ENCODE results near the gene CLEC20A. TPM values are rescaled to one million over a fixed set of nuclear protein-coding genes. Genes with fewer than 3 reads are reported as not detected.

CLEC20A gene
- polyA plus RNA-seq (2012; ENCODE audit: insufficient read length, low read depth), result not detected

- TF ChIP-seq REST (IDR thresholded peaks at IDR 0.05; ENCODE audit: insufficient read depth in 1 of 2, low read depth in 2 of 2, low read length in 2 of 2) (no peak), FOXP2 (optimal IDR thresholded peaks at IDR 0.05; ENCODE audit: borderline replicate concordance, extremely low read depth, extremely low read length, insufficient read depth) (no peak), SIN3A (IDR thresholded peaks at IDR 0.05; ENCODE audit: borderline replicate concordance, insufficient read depth, low read length) (no peak), TAF1 (IDR thresholded peaks at IDR 0.05; ENCODE audit: borderline replicate concordance, insufficient read depth, low read length) (no peak), POLR2AphosphoS5 (IDR thresholded peaks at IDR 0.05; ENCODE audit: low read depth, low read length) (no peak)
These were observed at the start of gene CLEC20A for GRCh38 chr1:178496410-178497135. TSS of gene CLEC20A (minus strand) at chr1:178496964. CDS start at chr1:178496939, 25 bp downstream.

- no peak for TF ChIP-seq TAF1 (IDR thresholded peaks at IDR 0.05; ENCODE audit: borderline replicate concordance, insufficient read depth, low read length)
- TF ChIP-seq REST (IDR thresholded peaks at IDR 0.05; ENCODE audit: insufficient read depth in 1 of 2, low read depth in 2 of 2, low read length in 2 of 2), result no peak
- TF ChIP-seq FOXP2 (optimal IDR thresholded peaks at IDR 0.05; ENCODE audit: borderline replicate concordance, extremely low read depth, extremely low read length, insufficient read depth), result no peak
- TF ChIP-seq POLR2AphosphoS5 (IDR thresholded peaks at IDR 0.05; ENCODE audit: low read depth, low read length), result no peak
- no peak for TF ChIP-seq SIN3A (IDR thresholded peaks at IDR 0.05; ENCODE audit: borderline replicate concordance, insufficient read depth, low read length)
These were observed 47.8 kb upstream of the CLEC20A start for GRCh38 chr1:178544531-178544930.

GRCh38 chr1:178543290-178543607 lies 46.5 kb upstream of the CLEC20A start:
- TF ChIP-seq SIN3A (IDR thresholded peaks at IDR 0.05; ENCODE audit: borderline replicate concordance, insufficient read depth, low read length) (no peak), POLR2AphosphoS5 (IDR thresholded peaks at IDR 0.05; ENCODE audit: low read depth, low read length) (no peak), FOXP2 (optimal IDR thresholded peaks at IDR 0.05; ENCODE audit: borderline replicate concordance, extremely low read depth, extremely low read length, insufficient read depth) (no peak), TAF1 (IDR thresholded peaks at IDR 0.05; ENCODE audit: borderline replicate concordance, insufficient read depth, low read length) (no peak), REST (IDR thresholded peaks at IDR 0.05; ENCODE audit: insufficient read depth in 1 of 2, low read depth in 2 of 2, low read length in 2 of 2) (0 out of 4 replicates have a peak, but pooled peaks of 1 of the 2 experiments have one; percentile 1)

- TF ChIP-seq TAF1 (IDR thresholded peaks at IDR 0.05; ENCODE audit: borderline replicate concordance, insufficient read depth, low read length) (peak; percentile 62; the same call in 1 of the 2 replicates), SIN3A (IDR thresholded peaks at IDR 0.05; ENCODE audit: borderline replicate concordance, insufficient read depth, low read length) (0 out of 2 replicates have a peak, but pooled peaks have one; percentile 24), REST (IDR thresholded peaks at IDR 0.05; ENCODE audit: insufficient read depth in 1 of 2, low read depth in 2 of 2, low read length in 2 of 2) (0 out of 4 replicates have a peak, but pooled peaks of 1 of the 2 experiments have one; percentile 5), POLR2AphosphoS5 (IDR thresholded peaks at IDR 0.05; ENCODE audit: low read depth, low read length) (no peak), FOXP2 (optimal IDR thresholded peaks at IDR 0.05; ENCODE audit: borderline replicate concordance, extremely low read depth, extremely low read length, insufficient read depth) (peak; percentile 56)
These were observed 46.0 kb upstream of the CLEC20A start for GRCh38 chr1:178542554-178543289.

All from PFSK-1 (cell line).